ENCODE data around the gene PGP.

GRCh38 chr16:2253293-2253692 is 38.7 kb upstream of the PGP start:
- TF ChIP-seq CTCF (conservative IDR thresholded peaks at IDR 0.05 in 1 of 2, IDR thresholded peaks at IDR 0.05 in 1 of 2; ENCODE audit: extremely low read depth in 1 of 2, insufficient read depth in 1 of 2, low read depth in 1 of 2, low read length in 2 of 2) (no peak), EZH2 (IDR thresholded peaks at IDR 0.05; ENCODE audit: borderline replicate concordance, low read length) (no peak)

All from mammary epithelial cell (primary cell).